ENCODE data around the gene OAF. TPM values are rescaled to one million over a fixed set of nuclear protein-coding genes. Genes with fewer than 3 reads are reported as not detected.

OAF gene
- total RNA-seq, 1 donor from 2014 or later: 56.7 TPM

DNA sequence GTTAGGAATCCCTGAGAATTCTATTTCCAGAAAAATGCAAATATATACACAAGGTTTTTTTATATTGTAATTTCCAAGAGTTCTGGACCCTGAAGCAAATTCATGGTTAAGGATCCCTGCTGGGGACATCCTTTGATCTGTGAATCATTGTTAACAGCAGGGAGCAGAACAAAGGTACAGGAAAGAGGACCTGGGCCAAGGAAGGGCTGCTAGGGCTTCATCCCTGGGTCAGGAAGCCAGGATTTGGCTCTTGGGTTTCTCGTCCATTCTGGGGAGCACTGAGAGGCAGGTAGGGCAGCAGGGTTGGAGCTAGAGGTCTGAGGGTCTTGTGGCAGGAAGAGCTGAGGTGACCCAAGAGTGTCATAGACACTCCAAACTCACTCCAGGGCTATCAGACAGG is 10.2 kb upstream of the OAF start:
- Histone ChIP-seq H3K27ac (no peak overlapping the region), H3K4me1 (peaks cover 38% of the 10 kb centered on the region), H3K36me3 (no peaks in the 10 kb centered on the region), H3K4me3 (no peak overlapping the region), H3K27me3 (no peaks in the 10 kb centered on the region), H3K9me3 (no peaks in the 10 kb centered on the region)
- intact Hi-C loops (cut with DNase I): no loop called here
- no peak for DNase-seq (ENCODE audit: extremely low spot score in 2 of 2)
- TF ChIP-seq POLR2AphosphoS5 (IDR thresholded peaks at IDR 0.05; ENCODE audit: insufficient read depth in 1 of 2, low read depth in 1 of 2): no peak
- TF ChIP-seq POLR2A (IDR thresholded peaks at IDR 0.05): no peak
- TF ChIP-seq, protein P1, sequence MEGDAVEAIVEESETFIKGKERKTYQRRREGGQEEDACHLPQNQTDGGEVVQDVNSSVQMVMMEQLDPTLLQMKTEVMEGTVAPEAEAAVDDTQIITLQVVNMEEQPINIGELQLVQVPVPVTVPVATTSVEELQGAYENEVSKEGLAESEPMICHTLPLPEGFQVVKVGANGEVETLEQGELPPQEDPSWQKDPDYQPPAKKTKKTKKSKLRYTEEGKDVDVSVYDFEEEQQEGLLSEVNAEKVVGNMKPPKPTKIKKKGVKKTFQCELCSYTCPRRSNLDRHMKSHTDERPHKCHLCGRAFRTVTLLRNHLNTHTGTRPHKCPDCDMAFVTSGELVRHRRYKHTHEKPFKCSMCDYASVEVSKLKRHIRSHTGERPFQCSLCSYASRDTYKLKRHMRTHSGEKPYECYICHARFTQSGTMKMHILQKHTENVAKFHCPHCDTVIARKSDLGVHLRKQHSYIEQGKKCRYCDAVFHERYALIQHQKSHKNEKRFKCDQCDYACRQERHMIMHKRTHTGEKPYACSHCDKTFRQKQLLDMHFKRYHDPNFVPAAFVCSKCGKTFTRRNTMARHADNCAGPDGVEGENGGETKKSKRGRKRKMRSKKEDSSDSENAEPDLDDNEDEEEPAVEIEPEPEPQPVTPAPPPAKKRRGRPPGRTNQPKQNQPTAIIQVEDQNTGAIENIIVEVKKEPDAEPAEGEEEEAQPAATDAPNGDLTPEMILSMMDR (IDR thresholded peaks at IDR 0.05): no peak

GRCh38 chr11:120201653-120202052 is 9.2 kb upstream of the OAF start:
- Histone ChIP-seq H3K36me3 (no peaks in the 10 kb centered on the region), H3K9me3 (no peaks in the 10 kb centered on the region), H3K4me1 (peaks cover 35% of the 10 kb centered on the region), H3K27ac (no peak overlapping the region), H3K27me3 (no peaks in the 10 kb centered on the region), H3K4me3 (no peak overlapping the region)
- TF ChIP-seq, protein P1 (IDR thresholded peaks at IDR 0.05): no peak
- TF ChIP-seq POLR2A (IDR thresholded peaks at IDR 0.05): no peak
- TF ChIP-seq POLR2AphosphoS5 (IDR thresholded peaks at IDR 0.05; ENCODE audit: insufficient read depth in 1 of 2, low read depth in 1 of 2): no peak
- no peak for DNase-seq (ENCODE audit: extremely low spot score in 2 of 2)
- intact Hi-C loops (cut with DNase I): no loop called here

DNA sequence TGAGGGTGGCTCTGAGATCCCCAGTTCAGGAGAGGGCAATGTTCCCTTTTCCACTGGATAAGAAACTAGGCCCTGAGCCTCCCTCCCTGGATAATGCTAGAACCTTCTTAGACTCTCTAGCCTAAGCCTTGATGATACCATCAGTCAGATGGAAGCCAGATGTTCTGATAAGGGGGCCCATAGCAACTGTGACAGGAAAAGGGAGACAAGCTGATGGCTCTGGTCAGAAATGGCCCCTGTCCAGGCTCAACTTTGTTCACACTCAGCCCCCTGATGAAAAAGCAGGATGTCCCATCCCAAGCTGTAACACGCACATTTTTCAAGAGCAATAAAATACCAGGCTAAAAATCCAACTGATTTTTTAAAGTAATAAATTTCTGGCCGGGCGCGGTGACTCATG is 7.2 kb upstream of the OAF start:
- no peaks in the 10 kb centered on the region for H3K27me3 ChIP-seq
- peak overlapping the region; percentile 78 for H3K27ac ChIP-seq
- H3K9me3 ChIP-seq: no peaks in the 10 kb centered on the region
- peaks cover 47% of the 10 kb centered on the region for H3K4me1 ChIP-seq
- TF ChIP-seq, protein P1 (IDR thresholded peaks at IDR 0.05): no peak
- no peak for TF ChIP-seq POLR2A (IDR thresholded peaks at IDR 0.05)
- TF ChIP-seq POLR2AphosphoS5 (IDR thresholded peaks at IDR 0.05; ENCODE audit: insufficient read depth in 1 of 2, low read depth in 1 of 2): no peak
- no peak for DNase-seq (ENCODE audit: extremely low spot score in 2 of 2)
- intact Hi-C loops (cut with DNase I): no loop called here
- no peak overlapping the region for H3K4me3 ChIP-seq
- no peaks in the 10 kb centered on the region for H3K36me3 ChIP-seq

DNA sequence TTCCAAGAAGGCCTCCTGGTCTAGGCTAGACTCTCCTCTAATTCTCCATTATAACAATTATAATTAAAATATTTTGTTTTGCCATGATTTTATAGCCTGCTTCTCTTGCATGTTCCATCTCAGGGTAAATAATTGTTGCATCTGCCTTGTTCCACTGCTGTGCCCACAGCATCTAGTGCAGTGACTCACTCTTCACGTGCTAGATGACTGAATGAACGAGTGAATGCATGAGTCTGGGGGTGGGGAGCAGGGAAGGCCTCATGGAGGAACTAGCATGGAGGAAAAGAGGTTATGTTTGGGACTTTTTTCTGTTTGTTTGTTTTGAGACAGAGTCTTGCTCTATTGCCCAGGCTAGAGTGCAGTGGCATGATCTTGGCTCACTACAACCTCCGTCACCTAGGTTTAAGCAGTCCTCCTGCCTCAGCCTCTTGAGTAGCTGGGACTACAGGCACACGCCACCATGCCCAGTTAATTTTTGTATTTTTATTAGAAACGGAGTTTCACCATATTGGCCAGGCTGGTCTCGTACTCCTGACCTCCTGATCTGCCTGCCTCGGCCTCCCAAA is 5.2 kb upstream of the OAF start:
- Histone ChIP-seq H3K36me3 (no peaks in the 10 kb centered on the region), H3K9me3 (no peaks in the 10 kb centered on the region), H3K27me3 (no peaks in the 10 kb centered on the region), H3K27ac (peak overlapping the region; percentile 78), H3K4me3 (no peak overlapping the region), H3K4me1 (peaks cover 59% of the 10 kb centered on the region)
- TF ChIP-seq, protein P1 (IDR thresholded peaks at IDR 0.05): no peak
- no peak for TF ChIP-seq POLR2AphosphoS5 (IDR thresholded peaks at IDR 0.05; ENCODE audit: insufficient read depth in 1 of 2, low read depth in 1 of 2)
- no peak for TF ChIP-seq POLR2A (IDR thresholded peaks at IDR 0.05)
- DNase-seq (ENCODE audit: extremely low spot score in 2 of 2): no peak
- intact Hi-C loops (cut with DNase I): no loop called here

- H3K36me3 ChIP-seq: no peaks in the 10 kb centered on the region
- H3K27ac ChIP-seq: peak overlapping the region; percentile 80
- no peak for TF ChIP-seq POLR2AphosphoS5 (IDR thresholded peaks at IDR 0.05; ENCODE audit: insufficient read depth in 1 of 2, low read depth in 1 of 2)
- TF ChIP-seq, protein P1 (IDR thresholded peaks at IDR 0.05): no peak
- H3K4me1 ChIP-seq: peaks cover 71% of the 10 kb centered on the region
- no peak for DNase-seq (ENCODE audit: extremely low spot score in 2 of 2)
- intact Hi-C loops (cut with DNase I): no loop called here
- H3K9me3 ChIP-seq: no peaks in the 10 kb centered on the region
- no peak overlapping the region for H3K4me3 ChIP-seq
- no peaks in the 10 kb centered on the region for H3K27me3 ChIP-seq
Measured at GRCh38 chr11:120207512-120207911, 3.3 kb upstream of the OAF start.
